Esophagus squamous epithelium (tissue), 4 donors: Measurements from ENCODE around the gene SOCS3.

Experiments
- CTCF ChIP-seq, 6 experiments: fragments of 450-650 bp in 4 of 6; fragments of 200-600 bp in 2 of 6; sonication (generic) in 2 of 6; IDR thresholded peaks; one replicate each; pipeline ENCODE4 v1.5.1; 2016 to 2019; ENCODE audit warnings: antibody characterized with exemption in 6 of 6, mild to moderate bottlenecking in 4 of 6, moderate library complexity in 4 of 6
- POLR2A ChIP-seq, 4 donors: fragments of 450-650 bp; IDR thresholded peaks; one replicate each; pipeline ENCODE4 v1.6.1; 2017; ENCODE audit warnings: antibody characterized with exemption in 4 of 4, mild to moderate bottlenecking in 4 of 4, moderate library complexity in 3 of 4

DNA sequence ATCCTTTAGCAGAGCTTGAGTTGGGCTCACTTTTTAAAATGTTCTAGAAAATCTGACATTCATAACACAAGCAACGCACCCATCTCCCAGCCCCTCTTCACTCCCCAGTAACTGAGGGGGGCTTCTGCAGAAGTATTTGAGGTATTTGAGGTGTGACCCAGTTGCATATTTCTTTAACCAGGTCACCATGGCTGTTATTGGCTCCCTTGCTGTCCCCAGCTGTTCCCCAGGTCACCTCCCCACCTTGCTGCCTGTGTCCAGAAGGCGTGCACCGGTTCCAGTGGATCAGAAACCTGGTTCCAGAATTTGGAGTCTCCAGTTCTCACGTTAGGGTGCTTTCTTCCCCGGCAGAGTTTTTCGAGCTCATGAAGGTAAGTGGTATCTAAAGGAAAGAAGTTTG lies 32.4 kb upstream of the SOCS3 start:
- TF ChIP-seq CTCF (IDR thresholded peaks at IDR 0.05): no peak
- TF ChIP-seq POLR2A (IDR thresholded peaks at IDR 0.05): no peak
